Measurements from ENCODE around the gene PPP2R5A. TPM values are rescaled to one million over a fixed set of nuclear protein-coding genes. Genes with fewer than 3 reads are reported as not detected.
"Not testable (repeated sequence)": the region's sequence is repeated elsewhere in the genome, so short reads cannot be mapped to it uniquely, and the experiment has no call there.

The PPP2R5A gene
- total and polyA plus RNA-seq, 10 donors, result 34.9 to 82.5 (median 68.7) TPM

- intact Hi-C loops (cut with DNase I; ENCODE audit: low total_unique reads), result no loop called here
- WGBS, 5 donors, result 57 to 74% (median 67%) methylated on average over 1 of the region's 1 CpG
Observed at GRCh38 chr1:212386029-212386428, 100.8 kb downstream of the PPP2R5A start.

GRCh38 chr1:212388985-212389716 is 103.9 kb downstream of the PPP2R5A start:
- H3K4me3 ChIP-seq, result no peak overlapping the region
- intact Hi-C loops (cut with DNase I; ENCODE audit: low total_unique reads), result no loop called here
- no peak for TF ChIP-seq POLR2AphosphoS5 (IDR thresholded peaks at IDR 0.05)
- TF ChIP-seq, protein P1, sequence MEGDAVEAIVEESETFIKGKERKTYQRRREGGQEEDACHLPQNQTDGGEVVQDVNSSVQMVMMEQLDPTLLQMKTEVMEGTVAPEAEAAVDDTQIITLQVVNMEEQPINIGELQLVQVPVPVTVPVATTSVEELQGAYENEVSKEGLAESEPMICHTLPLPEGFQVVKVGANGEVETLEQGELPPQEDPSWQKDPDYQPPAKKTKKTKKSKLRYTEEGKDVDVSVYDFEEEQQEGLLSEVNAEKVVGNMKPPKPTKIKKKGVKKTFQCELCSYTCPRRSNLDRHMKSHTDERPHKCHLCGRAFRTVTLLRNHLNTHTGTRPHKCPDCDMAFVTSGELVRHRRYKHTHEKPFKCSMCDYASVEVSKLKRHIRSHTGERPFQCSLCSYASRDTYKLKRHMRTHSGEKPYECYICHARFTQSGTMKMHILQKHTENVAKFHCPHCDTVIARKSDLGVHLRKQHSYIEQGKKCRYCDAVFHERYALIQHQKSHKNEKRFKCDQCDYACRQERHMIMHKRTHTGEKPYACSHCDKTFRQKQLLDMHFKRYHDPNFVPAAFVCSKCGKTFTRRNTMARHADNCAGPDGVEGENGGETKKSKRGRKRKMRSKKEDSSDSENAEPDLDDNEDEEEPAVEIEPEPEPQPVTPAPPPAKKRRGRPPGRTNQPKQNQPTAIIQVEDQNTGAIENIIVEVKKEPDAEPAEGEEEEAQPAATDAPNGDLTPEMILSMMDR (IDR thresholded peaks at IDR 0.05 in 8 of 11, conservative IDR thresholded peaks at IDR 0.05 in 3 of 11), result no peak
- no peak for TF ChIP-seq POLR2A (IDR thresholded peaks at IDR 0.05)
- H3K4me1 ChIP-seq, result no peaks in the 10 kb centered on the region
- no peak for DNase-seq
- H3K27ac ChIP-seq, result no peak overlapping the region
- H3K36me3 ChIP-seq, result peaks cover 0 to 62% (median 30%) of the 10 kb centered on the region in 6 donors
- no peaks in the 10 kb centered on the region for H3K27me3 ChIP-seq (replicated peaks in 1 of 7)
- WGBS, 5 donors, result 93 to 100% (median 95%) methylated on average over 1 of the region's 1 CpG
- peaks cover 0 to 27% (median 24%) of the 10 kb centered on the region in 8 donors for H3K9me3 ChIP-seq

More at GRCh38 chr1:212386029-212386428, 100.8 kb downstream of the PPP2R5A start:
- Histone ChIP-seq H3K9me3 (peaks cover 0 to 20% (median 18%) of the 10 kb centered on the region in 8 donors), H3K4me3 (no peak overlapping the region), H3K4me1 (no peaks in the 10 kb centered on the region), H3K36me3 (peaks cover 0 to 85% (median 42%) of the 10 kb centered on the region in 6 donors), H3K27me3 (replicated peaks in 1 of 7) (no peaks in the 10 kb centered on the region), H3K27ac (no peak overlapping the region)
- TF ChIP-seq POLR2A (IDR thresholded peaks at IDR 0.05), result no peak
- TF ChIP-seq POLR2AphosphoS5 (IDR thresholded peaks at IDR 0.05), result no peak
- DNase-seq, result no peak

- intact Hi-C loops (cut with DNase I; ENCODE audit: low total_unique reads); H3K27me3 ChIP-seq (replicated peaks in 1 of 7); H3K4me1 ChIP-seq: not testable (repeated sequence)
Observed at GRCh38 chr1:212395678-212396437, 110.6 kb downstream of the PPP2R5A start.

DNA sequence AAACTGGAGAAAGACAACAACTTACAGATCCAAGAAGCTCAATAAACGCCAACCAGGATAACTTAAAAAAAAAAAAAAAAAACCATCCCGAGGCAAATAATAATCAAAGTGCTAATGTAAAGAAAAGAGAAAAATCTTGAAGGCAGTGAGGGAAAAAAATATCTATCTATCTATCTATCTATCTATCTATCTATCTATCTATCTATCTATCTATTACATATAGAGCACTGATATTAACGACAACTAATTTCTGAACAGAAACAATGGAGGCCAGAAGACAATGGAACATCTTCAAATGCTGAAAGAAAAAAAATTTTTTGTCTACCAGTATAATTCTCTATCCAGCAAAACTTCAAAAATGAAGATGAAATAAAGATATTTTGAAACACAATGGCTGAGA is 111.4 kb downstream of the PPP2R5A start:
- Histone ChIP-seq H3K27ac (no peak overlapping the region), H3K4me1 (no peaks in the 10 kb centered on the region), H3K4me3 (no peak overlapping the region), H3K27me3 (replicated peaks in 1 of 7) (no peaks in the 10 kb centered on the region), H3K9me3 (peaks cover 0 to 36% (median 29%) of the 10 kb centered on the region in 8 donors), H3K36me3 (peaks cover 0 to 36% (median 6%) of the 10 kb centered on the region in 6 donors)
- intact Hi-C loops (cut with DNase I; ENCODE audit: low total_unique reads), result no loop called here
- TF ChIP-seq POLR2A (IDR thresholded peaks at IDR 0.05), result no peak
- TF ChIP-seq, protein P1 (IDR thresholded peaks at IDR 0.05 in 8 of 11, conservative IDR thresholded peaks at IDR 0.05 in 3 of 11), result no peak
- no peak for TF ChIP-seq POLR2AphosphoS5 (IDR thresholded peaks at IDR 0.05)
- WGBS, 5 donors, result 95 to 99% (median 97%) methylated on average over 3 of the region's 3 CpGs
- no peak for DNase-seq

More at GRCh38 chr1:212395678-212396437, 110.6 kb downstream of the PPP2R5A start:
- H3K4me3 ChIP-seq, H3K27ac ChIP-seq, DNase-seq: not testable (repeated sequence)
- peaks cover 0 to 44% (median 7%) of the 10 kb centered on the region in 6 donors for H3K36me3 ChIP-seq
- WGBS, 5 donors, result 82 to 95% (median 94%) methylated on average over 5 to 6 of the region's 6 CpGs
- H3K9me3 ChIP-seq, result peaks cover 0 to 44% (median 36%) of the 10 kb centered on the region in 8 donors

DNA sequence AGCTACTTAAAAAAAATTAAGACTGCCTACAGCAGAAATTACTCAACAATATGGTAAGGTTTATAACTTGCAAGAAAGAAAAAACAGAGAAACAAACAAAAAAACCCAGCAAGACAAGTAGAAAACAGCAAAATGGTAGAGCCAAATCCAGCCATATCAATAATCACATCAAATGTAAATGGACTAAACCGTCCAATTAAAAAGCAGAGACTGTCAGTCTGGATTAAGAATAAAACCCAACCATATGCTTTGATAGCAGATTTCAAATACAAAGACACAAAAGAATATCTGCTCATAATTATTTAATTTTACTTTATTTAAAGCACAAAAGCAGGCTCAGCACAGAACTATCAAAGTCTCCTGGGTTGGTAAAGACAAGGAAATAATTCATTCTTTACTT is 112.0 kb downstream of the PPP2R5A start:
- intact Hi-C loops (cut with DNase I; ENCODE audit: low total_unique reads), result no loop called here
- Histone ChIP-seq H3K27ac (no peak overlapping the region), H3K27me3 (replicated peaks in 1 of 7) (no peaks in the 10 kb centered on the region), H3K36me3 (peaks cover 0 to 41% (median 6%) of the 10 kb centered on the region in 6 donors), H3K9me3 (peaks cover 0 to 35% (median 29%) of the 10 kb centered on the region in 8 donors), H3K4me1 (no peaks in the 10 kb centered on the region), H3K4me3 (no peak overlapping the region)
- no peak for TF ChIP-seq POLR2A (IDR thresholded peaks at IDR 0.05)
- TF ChIP-seq, protein P1 (IDR thresholded peaks at IDR 0.05 in 8 of 11, conservative IDR thresholded peaks at IDR 0.05 in 3 of 11), result no peak
- TF ChIP-seq POLR2AphosphoS5 (IDR thresholded peaks at IDR 0.05), result no peak
- no peak for DNase-seq
- WGBS, 5 donors, result 94 to 98% (median 95%) methylated on average over 1 of the region's 1 CpG

Data from spleen (tissue), 11 donors.